MM.1S (cell line): ENCODE data around the gene EXOC6.

Experiments
- EZH2 ChIP-seq: fragments of 300-600 bp; sonication (generic); optimal IDR thresholded peaks from 2 replicates; pipeline ENCODE3; 2017; ENCODE audit warnings: low read depth, mild to moderate bottlenecking, antibody characterized with exemption, low read length, mixed read lengths
- TF ChIP-seq, protein P1 (sequence below): fragments of 300-600 bp; sonication (generic); IDR thresholded peaks from 2 replicates; pipeline ENCODE4 v1.5.1; 2016; ENCODE audit warnings: antibody characterized with exemption, low read length, mixed read lengths

- TF ChIP-seq, protein P1, sequence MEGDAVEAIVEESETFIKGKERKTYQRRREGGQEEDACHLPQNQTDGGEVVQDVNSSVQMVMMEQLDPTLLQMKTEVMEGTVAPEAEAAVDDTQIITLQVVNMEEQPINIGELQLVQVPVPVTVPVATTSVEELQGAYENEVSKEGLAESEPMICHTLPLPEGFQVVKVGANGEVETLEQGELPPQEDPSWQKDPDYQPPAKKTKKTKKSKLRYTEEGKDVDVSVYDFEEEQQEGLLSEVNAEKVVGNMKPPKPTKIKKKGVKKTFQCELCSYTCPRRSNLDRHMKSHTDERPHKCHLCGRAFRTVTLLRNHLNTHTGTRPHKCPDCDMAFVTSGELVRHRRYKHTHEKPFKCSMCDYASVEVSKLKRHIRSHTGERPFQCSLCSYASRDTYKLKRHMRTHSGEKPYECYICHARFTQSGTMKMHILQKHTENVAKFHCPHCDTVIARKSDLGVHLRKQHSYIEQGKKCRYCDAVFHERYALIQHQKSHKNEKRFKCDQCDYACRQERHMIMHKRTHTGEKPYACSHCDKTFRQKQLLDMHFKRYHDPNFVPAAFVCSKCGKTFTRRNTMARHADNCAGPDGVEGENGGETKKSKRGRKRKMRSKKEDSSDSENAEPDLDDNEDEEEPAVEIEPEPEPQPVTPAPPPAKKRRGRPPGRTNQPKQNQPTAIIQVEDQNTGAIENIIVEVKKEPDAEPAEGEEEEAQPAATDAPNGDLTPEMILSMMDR: no peak
- TF ChIP-seq EZH2: no peak
These were observed 209.8 kb downstream of the EXOC6 start for GRCh38 chr10:93058139-93058538.
